Dermis microvascular lymphatic vessel endothelial cell (primary cell): ENCODE data around the gene CEP70. TPM values are rescaled to one million over a fixed set of nuclear protein-coding genes. Genes with fewer than 3 reads are reported as not detected.

Experiments used
- DNase-seq, 2 donors: peaks; one replicate each; pipeline versions ENCODE4 v3.0.0 to v3.0.0-alpha.2; 2010; ENCODE audit warnings: low read depth in 2 of 2
- total RNA-seq: library from RNA; depleted of rRNA; stranded (reverse); fragments of >200 nt; gene quantifications from 2 replicates; pipeline ENCODE4 v1.2.1, GENCODE V29; 2014

The CEP70 gene
- total RNA-seq, 1 donor from 2014 or later, result 13.1 TPM

- no peak for DNase-seq
Observed at GRCh38 chr3:138471481-138471880, 122.6 kb downstream of the CEP70 start.

GRCh38 chr3:138470687-138471086 lies 123.4 kb downstream of the CEP70 start:
- DNase-seq, result no peak

- no peak for DNase-seq
Observed at GRCh38 chr3:138469874-138470273, 124.2 kb downstream of the CEP70 start.

GRCh38 chr3:138468886-138469285 lies 125.2 kb downstream of the CEP70 start:
- DNase-seq, result no peak

- no peak for DNase-seq
Observed at GRCh38 chr3:138468451-138468850, 125.6 kb downstream of the CEP70 start.

GRCh38 chr3:138467931-138468330 lies 126.1 kb downstream of the CEP70 start:
- no peak for DNase-seq

GRCh38 chr3:138465925-138466324 lies 128.1 kb downstream of the CEP70 start:
- no peak for DNase-seq

GRCh38 chr3:138465451-138465850 lies 128.6 kb downstream of the CEP70 start:
- DNase-seq, result no peak

- no peak for DNase-seq
Observed at GRCh38 chr3:138464491-138464860, 129.6 kb downstream of the CEP70 start.

- no peak for DNase-seq
Observed at GRCh38 chr3:138463724-138464490, 130.2 kb downstream of the CEP70 start.

- no peak for DNase-seq
Observed at GRCh38 chr3:138461896-138462295, 132.2 kb downstream of the CEP70 start.

GRCh38 chr3:138461246-138461645 lies 132.8 kb downstream of the CEP70 start:
- DNase-seq, result no peak

GRCh38 chr3:138460536-138461205 lies 133.4 kb downstream of the CEP70 start:
- no peak for DNase-seq

- DNase-seq, result no peak
Observed at GRCh38 chr3:138459619-138460535, 134.2 kb downstream of the CEP70 start.

GRCh38 chr3:138458774-138459499 lies 135.1 kb downstream of the CEP70 start:
- DNase-seq, result no peak

- no peak for DNase-seq
Observed at GRCh38 chr3:138457863-138458735, 136.0 kb downstream of the CEP70 start.

GRCh38 chr3:138456961-138457862 lies 136.8 kb downstream of the CEP70 start:
- no peak for DNase-seq

- DNase-seq, result no peak
Observed at GRCh38 chr3:138455801-138456716, 138.0 kb downstream of the CEP70 start.
